ENCODE results near the gene ANK3. TPM values are rescaled to one million over a fixed set of nuclear protein-coding genes. Genes with fewer than 3 reads are reported as not detected.

The ANK3 gene
- total and polyA plus RNA-seq, 2 experiments from 2014 or later, result 46.5 to 85.2 TPM

DNA sequence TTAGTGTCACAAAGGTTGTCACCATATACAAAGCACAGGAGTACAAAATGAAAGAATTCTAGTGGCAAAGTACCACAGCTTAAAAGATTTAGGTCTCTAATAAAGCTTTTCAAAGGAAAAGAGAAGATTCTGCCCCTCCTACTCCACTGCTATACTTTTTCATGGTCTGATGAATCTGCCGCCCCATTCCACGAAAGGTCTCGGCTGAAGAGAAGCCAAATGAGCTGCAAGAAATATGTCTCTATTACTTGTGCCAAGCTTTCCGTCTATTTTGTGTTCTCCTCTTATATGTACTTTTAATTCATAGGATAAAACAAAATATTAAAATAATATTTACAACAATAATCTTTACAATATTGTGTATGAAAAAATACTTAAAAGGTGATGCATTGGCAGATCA is 222.6 kb downstream of the ANK3 start:
- Histone ChIP-seq H3K27ac (ENCODE audit: low read depth) (no peak overlapping the region), H3K36me3 (ENCODE audit: insufficient read depth) (no peaks in the 10 kb centered on the region), H3K4me1 (ENCODE audit: insufficient read depth) (0 out of 2 replicates have a peak, but pooled peaks cover 5% of the 10 kb centered on the region), H2AFZ (no peak overlapping the region), H3F3A (replicated peaks; ENCODE audit: low read depth) (no peaks in the 10 kb centered on the region), H3K79me2 (replicated peaks; ENCODE audit: insufficient read depth) (no peaks in the 10 kb centered on the region), H3K27me3 (ENCODE audit: insufficient read depth) (no peaks in the 10 kb centered on the region), H3K4me2 (no peak overlapping the region), H4K20me1 (replicated peaks; ENCODE audit: insufficient read depth) (no peaks in the 10 kb centered on the region), H3K9me2 (ENCODE audit: insufficient read depth) (no peaks in the 10 kb centered on the region), H3K4me3 (no peak overlapping the region)
- H3K4me1 Mint-ChIP-seq, result peaks cover 6% of the 10 kb centered on the region; the same call in 2 of the 3 replicates
- H3K27ac Mint-ChIP-seq, result no peak overlapping the region
- no peak overlapping the region for H3K4me3 Mint-ChIP-seq
- H3K27me3 Mint-ChIP-seq (ENCODE audit: insufficient read depth, low read depth, poor library complexity), result no peaks in the 10 kb centered on the region
- no peaks in the 10 kb centered on the region for H3K9me3 Mint-ChIP-seq
- no peak for ATAC-seq
- TF ChIP-seq, protein P1, sequence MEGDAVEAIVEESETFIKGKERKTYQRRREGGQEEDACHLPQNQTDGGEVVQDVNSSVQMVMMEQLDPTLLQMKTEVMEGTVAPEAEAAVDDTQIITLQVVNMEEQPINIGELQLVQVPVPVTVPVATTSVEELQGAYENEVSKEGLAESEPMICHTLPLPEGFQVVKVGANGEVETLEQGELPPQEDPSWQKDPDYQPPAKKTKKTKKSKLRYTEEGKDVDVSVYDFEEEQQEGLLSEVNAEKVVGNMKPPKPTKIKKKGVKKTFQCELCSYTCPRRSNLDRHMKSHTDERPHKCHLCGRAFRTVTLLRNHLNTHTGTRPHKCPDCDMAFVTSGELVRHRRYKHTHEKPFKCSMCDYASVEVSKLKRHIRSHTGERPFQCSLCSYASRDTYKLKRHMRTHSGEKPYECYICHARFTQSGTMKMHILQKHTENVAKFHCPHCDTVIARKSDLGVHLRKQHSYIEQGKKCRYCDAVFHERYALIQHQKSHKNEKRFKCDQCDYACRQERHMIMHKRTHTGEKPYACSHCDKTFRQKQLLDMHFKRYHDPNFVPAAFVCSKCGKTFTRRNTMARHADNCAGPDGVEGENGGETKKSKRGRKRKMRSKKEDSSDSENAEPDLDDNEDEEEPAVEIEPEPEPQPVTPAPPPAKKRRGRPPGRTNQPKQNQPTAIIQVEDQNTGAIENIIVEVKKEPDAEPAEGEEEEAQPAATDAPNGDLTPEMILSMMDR (conservative IDR thresholded peaks at IDR 0.05; ENCODE audit: low read depth in 2 of 2), result no peak
- DNase-seq (ENCODE audit: low spot score), result no peak
- no peaks in the 10 kb centered on the region for H3K36me3 Mint-ChIP-seq (ENCODE audit: low read depth)

DNA sequence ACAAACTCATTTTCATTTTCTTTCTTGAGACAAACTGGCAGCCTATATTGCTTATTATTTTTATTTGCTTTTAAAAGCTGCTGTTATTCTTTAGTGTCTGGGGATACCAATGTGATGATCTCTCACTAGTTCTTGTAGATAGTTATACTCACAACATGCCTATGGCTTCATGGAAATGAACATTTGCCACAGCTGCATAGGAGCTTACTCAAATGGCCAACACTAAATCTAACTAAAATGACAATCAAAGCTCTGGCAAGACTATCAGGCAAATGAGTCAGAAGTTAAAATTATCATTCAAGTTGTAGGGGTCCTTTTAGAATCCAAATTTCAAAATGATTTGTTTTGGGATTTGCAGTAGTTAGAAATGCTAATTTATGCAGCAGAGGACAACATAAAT is 225.9 kb downstream of the ANK3 start:
- Histone ChIP-seq H4K20me1 (replicated peaks; ENCODE audit: insufficient read depth) (no peaks in the 10 kb centered on the region), H2AFZ (no peak overlapping the region), H3K9me2 (ENCODE audit: insufficient read depth) (no peaks in the 10 kb centered on the region), H3K27ac (ENCODE audit: low read depth) (no peak overlapping the region), H3K36me3 (ENCODE audit: insufficient read depth) (no peaks in the 10 kb centered on the region), H3K4me2 (no peak overlapping the region), H3K79me2 (replicated peaks; ENCODE audit: insufficient read depth) (no peaks in the 10 kb centered on the region), H3K4me3 (no peak overlapping the region), H3K4me1 (ENCODE audit: insufficient read depth) (0 out of 2 replicates have a peak, but pooled peaks cover 5% of the 10 kb centered on the region), H3F3A (replicated peaks; ENCODE audit: low read depth) (no peaks in the 10 kb centered on the region), H3K27me3 (ENCODE audit: insufficient read depth) (no peaks in the 10 kb centered on the region)
- no peaks in the 10 kb centered on the region for H3K36me3 Mint-ChIP-seq (ENCODE audit: low read depth)
- H3K4me3 Mint-ChIP-seq, result no peak overlapping the region
- H3K27me3 Mint-ChIP-seq (ENCODE audit: insufficient read depth, low read depth, poor library complexity), result peaks cover 2% of the 10 kb centered on the region
- ATAC-seq, result no peak
- H3K27ac Mint-ChIP-seq, result no peak overlapping the region; the same call in 1 of the 2 replicates
- H3K4me1 Mint-ChIP-seq, result peaks cover 6% of the 10 kb centered on the region; the same call in 2 of the 3 replicates
- DNase-seq (ENCODE audit: low spot score), result no peak
- H3K9me3 Mint-ChIP-seq, result no peaks in the 10 kb centered on the region
- TF ChIP-seq, protein P2, sequence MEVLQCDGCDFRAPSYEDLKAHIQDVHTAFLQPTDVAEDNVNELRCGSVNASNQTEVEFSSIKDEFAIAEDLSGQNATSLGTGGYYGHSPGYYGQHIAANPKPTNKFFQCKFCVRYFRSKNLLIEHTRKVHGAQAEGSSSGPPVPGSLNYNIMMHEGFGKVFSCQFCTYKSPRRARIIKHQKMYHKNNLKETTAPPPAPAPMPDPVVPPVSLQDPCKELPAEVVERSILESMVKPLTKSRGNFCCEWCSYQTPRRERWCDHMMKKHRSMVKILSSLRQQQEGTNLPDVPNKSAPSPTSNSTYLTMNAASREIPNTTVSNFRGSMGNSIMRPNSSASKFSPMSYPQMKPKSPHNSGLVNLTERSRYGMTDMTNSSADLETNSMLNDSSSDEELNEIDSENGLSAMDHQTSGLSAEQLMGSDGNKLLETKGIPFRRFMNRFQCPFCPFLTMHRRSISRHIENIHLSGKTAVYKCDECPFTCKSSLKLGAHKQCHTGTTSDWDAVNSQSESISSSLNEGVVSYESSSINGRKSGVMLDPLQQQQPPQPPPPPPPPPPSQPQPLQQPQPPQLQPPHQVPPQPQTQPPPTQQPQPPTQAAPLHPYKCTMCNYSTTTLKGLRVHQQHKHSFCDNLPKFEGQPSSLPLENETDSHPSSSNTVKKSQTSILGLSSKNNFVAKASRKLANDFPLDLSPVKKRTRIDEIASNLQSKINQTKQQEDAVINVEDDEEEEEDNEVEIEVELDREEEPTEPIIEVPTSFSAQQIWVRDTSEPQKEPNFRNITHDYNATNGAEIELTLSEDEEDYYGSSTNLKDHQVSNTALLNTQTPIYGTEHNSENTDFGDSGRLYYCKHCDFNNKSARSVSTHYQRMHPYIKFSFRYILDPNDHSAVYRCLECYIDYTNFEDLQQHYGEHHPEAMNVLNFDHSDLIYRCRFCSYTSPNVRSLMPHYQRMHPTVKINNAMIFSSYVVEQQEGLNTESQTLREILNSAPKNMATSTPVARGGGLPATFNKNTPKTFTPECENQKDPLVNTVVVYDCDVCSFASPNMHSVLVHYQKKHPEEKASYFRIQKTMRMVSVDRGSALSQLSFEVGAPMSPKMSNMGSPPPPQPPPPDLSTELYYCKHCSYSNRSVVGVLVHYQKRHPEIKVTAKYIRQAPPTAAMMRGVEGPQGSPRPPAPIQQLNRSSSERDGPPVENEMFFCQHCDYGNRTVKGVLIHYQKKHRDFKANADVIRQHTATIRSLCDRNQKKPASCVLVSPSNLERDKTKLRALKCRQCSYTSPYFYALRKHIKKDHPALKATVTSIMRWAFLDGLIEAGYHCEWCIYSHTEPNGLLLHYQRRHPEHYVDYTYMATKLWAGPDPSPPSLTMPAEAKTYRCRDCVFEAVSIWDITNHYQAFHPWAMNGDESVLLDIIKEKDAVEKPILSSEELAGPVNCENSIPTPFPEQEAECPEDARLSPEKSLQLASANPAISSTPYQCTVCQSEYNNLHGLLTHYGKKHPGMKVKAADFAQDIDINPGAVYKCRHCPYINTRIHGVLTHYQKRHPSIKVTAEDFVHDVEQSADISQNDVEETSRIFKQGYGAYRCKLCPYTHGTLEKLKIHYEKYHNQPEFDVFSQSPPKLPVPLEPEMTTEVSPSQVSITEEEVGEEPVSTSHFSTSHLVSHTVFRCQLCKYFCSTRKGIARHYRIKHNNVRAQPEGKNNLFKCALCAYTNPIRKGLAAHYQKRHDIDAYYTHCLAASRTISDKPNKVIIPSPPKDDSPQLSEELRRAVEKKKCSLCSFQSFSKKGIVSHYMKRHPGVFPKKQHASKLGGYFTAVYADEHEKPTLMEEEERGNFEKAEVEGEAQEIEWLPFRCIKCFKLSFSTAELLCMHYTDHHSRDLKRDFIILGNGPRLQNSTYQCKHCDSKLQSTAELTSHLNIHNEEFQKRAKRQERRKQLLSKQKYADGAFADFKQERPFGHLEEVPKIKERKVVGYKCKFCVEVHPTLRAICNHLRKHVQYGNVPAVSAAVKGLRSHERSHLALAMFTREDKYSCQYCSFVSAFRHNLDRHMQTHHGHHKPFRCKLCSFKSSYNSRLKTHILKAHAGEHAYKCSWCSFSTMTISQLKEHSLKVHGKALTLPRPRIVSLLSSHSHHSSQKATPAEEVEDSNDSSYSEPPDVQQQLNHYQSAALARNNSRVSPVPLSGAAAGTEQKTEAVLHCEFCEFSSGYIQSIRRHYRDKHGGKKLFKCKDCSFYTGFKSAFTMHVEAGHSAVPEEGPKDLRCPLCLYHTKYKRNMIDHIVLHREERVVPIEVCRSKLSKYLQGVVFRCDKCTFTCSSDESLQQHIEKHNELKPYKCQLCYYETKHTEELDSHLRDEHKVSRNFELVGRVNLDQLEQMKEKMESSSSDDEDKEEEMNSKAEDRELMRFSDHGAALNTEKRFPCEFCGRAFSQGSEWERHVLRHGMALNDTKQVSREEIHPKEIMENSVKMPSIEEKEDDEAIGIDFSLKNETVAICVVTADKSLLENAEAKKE (CRISPR knock-in tag; IDR thresholded peaks at IDR 0.05), result no peak
- TF ChIP-seq, protein P1 (conservative IDR thresholded peaks at IDR 0.05; ENCODE audit: low read depth in 2 of 2), result no peak
- TF ChIP-seq POLR2AphosphoS5 (IDR thresholded peaks at IDR 0.05; ENCODE audit: low read depth) (no peak), CREB1 (CRISPR knock-in tag; IDR thresholded peaks at IDR 0.05; ENCODE audit: low read depth) (no peak), ZNF114 (CRISPR knock-in tag; IDR thresholded peaks at IDR 0.05) (no peak), JUNB (IDR thresholded peaks at IDR 0.05; ENCODE audit: unreplicated experiment) (no peak), NANOG (IDR thresholded peaks at IDR 0.05; ENCODE audit: borderline replicate concordance) (no peak), ZNF331 (CRISPR knock-in tag; IDR thresholded peaks at IDR 0.05; ENCODE audit: low read depth) (no peak), STAT1 (IDR thresholded peaks at IDR 0.05; ENCODE audit: unreplicated experiment) (no peak), EZH2 (IDR thresholded peaks at IDR 0.05; ENCODE audit: low read depth, unreplicated experiment) (no peak)
- TF ChIP-seq, protein P3, sequence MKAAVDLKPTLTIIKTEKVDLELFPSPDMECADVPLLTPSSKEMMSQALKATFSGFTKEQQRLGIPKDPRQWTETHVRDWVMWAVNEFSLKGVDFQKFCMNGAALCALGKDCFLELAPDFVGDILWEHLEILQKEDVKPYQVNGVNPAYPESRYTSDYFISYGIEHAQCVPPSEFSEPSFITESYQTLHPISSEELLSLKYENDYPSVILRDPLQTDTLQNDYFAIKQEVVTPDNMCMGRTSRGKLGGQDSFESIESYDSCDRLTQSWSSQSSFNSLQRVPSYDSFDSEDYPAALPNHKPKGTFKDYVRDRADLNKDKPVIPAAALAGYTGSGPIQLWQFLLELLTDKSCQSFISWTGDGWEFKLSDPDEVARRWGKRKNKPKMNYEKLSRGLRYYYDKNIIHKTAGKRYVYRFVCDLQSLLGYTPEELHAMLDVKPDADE (IDR thresholded peaks at IDR 0.05), result no peak

All from GM23338 (cell line).